HG03558 (cell line): ENCODE data around the gene TAX1BP3.
A peak's percentile ranks its signal among the peaks of the same experiment; 100 is the strongest.

Experiments
- ATAC-seq: cut with Tn5 transposase; IDR thresholded peaks from one replicate; pipeline ENCODE4 v1.9.1; 2021; ENCODE audit warnings: moderate number of reproducible peaks; ENCODE audit not compliant: unreplicated experiment; ENCODE audit errors: extremely low read depth

TAX1BP3 gene

DNA sequence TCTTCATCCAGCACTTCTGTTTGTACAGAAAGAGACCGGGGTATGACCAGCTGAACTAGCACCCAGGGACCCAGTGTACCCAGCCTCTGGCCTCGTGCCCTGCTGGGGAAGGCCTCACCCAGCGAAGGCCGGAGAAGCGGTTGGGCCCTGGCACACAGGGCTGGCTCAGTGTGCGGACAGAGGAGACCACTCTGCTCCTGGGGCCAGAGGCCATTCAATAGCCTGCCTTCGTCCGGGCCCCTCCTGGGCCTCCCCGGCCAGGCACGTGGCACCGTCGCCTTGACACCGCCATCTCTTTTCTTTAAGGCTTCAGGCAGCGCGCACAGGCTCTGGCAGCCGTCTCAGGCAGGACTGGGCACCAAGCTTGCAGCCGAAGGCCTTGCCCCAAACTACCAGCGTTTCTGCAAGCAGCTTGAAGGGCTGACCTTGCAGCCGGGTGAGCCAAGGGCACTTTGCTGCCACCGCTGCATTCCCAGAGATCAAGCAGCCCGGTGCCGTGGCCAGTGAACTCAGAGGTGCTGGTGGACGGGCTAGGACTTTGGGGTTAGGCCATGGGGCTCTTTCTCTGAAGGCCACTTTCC is 8.0 kb downstream of the TAX1BP3 start:
- ATAC-seq = no peak

- no peak for ATAC-seq
These were observed 8.8 kb downstream of the TAX1BP3 start for GRCh38 chr17:3659541-3660111.

GRCh38 chr17:3658784-3659449 is 9.5 kb downstream of the TAX1BP3 start:
- no peak for ATAC-seq

GRCh38 chr17:3657874-3658783 is 10.2 kb downstream of the TAX1BP3 start:
- ATAC-seq = no peak

GRCh38 chr17:3657588-3657869 is 10.8 kb downstream of the TAX1BP3 start:
- no peak for ATAC-seq

- no peak for ATAC-seq
These were observed 11.4 kb downstream of the TAX1BP3 start for GRCh38 chr17:3656755-3657587.

GRCh38 chr17:3656353-3656752 is 12.0 kb downstream of the TAX1BP3 start:
- no peak for ATAC-seq

DNA sequence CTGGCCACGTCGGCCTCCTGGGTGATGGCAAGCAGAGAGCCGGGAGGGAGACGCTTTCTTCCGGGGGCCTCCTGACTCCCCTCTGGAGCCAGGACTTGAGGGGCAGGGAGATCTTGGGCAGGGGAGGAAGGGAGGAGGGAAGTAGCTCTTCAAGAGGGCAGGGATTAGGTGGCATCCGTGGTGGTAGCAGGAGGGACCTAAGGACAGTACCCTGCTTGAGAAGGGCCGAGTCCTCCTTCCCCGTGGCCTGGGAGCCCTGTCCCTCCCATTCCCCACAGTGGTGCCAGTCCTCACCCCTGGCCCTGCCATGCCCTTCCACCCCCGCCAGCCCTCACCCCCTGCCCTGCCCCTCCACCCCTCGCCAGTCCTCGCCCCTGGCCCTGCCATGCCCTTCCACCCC is 12.6 kb downstream of the TAX1BP3 start:
- no peak for ATAC-seq

DNA sequence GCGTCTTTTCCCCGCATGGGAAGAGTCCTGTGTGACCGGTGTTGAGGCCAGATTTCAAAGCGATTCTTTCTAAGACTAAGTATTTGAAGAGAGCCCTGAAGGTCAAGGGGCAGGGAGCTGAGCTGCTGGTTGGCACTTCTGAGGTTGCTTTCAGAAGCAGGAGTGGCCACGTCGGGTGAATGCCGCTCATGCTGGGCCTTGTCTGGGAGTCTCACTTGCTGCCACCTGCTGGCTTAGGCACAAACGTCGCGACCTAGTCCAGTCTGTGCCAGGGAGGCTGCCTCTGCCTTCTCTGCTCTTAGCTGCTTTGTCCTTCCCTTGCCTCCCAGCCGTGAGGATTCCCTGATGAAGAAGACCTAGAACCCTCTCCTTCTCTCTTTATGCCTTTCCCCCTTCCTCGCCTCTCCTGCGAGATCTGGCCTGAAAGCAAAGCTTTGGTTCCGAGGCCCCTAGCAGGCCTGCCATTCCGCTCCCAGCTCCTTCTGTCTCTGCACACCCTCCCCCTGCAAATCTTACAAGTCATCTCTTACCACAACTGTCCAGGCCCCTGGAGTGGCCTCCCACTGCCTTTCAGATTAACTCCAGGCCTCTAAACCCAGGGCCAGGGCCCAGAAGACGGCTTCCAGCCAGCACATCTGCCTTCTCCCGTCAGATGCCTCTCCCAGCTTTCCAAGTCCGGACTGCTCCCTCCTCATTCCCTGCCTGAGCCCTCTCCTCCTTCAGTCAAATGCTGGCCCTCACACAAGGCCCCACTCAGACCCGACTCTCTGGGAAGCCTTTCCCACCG is 20.4 kb downstream of the TAX1BP3 start:
- no peak for ATAC-seq

DNA sequence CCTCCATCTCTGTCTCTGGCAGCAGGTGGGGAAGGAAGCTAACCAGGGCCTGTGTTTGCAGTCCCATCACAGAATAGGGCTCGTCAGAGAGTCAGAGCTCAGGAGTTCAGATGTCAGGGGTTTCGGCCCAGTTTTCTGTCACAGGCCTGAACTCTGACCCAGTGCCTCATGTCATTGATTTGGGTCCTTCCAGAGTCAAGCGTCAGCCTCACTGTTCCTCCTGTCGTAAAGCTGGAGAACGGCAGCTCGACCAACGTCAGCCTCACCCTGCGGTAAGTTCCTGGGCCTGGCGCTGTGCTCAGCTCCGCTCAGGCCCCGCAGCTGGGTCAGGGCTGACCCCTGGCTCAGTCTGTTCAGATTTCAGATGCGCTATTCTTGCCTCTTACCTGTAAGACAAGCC is 21.1 kb downstream of the TAX1BP3 start:
- no peak for ATAC-seq

DNA sequence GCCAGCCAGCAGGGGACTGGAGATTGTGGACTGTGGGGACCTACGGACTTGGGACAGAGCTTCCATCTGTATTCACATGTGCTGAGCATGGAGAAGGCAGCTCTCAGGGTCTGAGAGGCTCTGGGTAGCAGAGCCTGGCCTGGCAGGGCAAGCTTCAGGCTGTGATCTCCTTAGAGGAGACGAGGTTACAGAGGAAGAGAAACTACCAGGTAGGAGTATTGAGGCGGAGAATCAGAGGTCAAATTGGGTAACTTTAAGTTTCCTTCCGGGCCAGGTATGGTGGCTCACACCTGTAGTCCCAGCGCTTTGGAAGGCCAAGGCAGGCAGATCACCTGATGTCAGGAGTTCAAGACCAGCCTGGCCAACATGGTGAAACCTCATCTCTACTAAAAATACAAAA is 23.1 kb downstream of the TAX1BP3 start:
- no peak for ATAC-seq

GRCh38 chr17:3643889-3644349 is 24.5 kb downstream of the TAX1BP3 start:
- ATAC-seq = no peak

- ATAC-seq = no peak
These were observed 26.5 kb downstream of the TAX1BP3 start for GRCh38 chr17:3641717-3642486.

DNA sequence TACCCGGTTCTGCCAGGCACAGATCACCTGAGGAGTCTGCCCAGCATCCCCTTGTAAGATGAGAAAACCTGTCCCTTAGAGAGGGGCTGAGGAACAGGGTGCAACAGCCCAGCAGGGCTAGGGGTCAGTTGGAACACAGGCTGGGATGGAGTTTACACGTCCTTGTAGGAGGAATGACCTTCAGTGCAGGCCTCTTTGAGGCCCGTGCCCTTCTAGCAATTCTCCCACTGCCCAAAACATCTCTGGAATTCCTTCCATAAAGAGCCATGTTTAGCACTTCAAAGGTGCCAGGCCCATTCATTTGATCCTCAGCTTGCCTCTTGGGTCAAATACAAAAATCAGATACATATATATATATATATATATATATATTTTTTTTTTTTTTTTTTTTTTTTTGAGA is 27.4 kb downstream of the TAX1BP3 start:
- no peak for ATAC-seq

DNA sequence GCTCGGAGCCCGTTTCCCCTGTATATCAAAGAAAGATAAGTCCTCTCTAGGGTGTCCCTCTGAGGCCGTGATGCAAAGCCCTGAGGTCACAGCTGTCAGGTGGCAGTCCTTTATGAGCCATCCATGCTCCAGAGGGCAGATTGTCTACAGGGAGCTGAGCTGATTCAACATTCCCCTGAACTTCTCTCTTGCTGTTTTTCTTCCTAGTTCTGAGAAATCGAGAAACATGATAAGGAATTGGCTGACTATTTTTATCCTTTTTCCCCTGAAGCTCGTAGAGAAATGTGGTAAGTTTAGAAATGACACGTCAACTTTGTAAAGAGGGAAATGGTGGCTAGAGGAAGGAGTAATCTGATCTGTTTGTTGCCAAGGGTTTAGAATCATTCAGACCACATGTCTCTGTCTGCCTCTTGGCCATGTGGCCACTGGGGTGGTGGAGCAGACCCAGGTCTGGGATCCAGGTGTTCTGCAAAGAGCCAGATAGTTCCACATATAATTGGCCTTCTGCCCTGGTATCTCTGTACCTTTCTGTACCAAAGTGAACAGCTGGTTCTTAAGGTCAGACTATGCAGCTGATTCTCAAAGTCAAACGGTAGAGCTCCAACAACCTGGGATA is 28.3 kb downstream of the TAX1BP3 start:
- no peak for ATAC-seq

GRCh38 chr17:3636908-3637373 is 31.4 kb downstream of the TAX1BP3 start:
- peak; percentile 1 for ATAC-seq

DNA sequence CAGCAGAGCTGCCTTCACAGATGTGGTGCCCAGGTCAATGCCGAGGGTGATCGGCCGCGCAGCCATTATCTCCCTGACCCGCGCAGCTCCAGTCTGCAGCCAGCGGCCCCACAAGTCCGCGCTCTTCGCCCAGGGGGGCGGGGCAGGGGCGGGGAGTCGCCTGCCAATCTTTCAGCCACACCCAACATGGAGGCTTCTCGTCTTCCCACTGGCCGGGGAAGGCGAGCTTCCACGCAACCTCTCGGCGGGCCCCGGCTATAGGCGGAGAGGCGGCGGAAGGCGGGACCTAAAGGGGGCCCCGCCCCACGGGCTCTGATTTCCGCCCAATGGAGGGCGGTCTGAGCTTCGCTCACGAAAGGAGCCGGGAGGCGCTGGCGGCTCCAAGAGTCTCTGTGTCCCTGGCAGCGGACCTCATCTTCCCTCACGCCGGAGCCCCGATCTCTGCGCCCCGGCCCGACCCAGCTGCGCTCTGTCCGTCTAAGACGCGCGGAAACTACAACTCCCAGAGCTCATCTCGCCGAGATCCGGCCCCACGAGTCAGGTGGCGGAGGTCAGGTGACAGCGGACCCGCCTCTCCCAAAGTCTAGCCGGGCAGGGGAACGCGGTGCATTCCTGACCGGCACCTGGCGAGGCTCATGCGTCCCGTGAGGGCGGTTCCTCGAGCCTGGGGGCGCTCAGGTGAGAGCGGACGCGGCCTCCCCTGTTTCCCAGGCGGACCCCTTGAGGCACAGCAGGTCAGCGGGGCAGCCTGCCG is 32.0 kb downstream of the TAX1BP3 start, which contains the start of the genes CTNS and SHPK:
TSS of gene CTNS (plus strand) at position 607 of the 754 bp plus-strand sequence. CDS start 3,447 bp downstream, outside the sequence.
TSS of gene SHPK (minus strand) at position 97 of the 754 bp plus-strand sequence. CDS start at position 66, 31 bp downstream.
- ATAC-seq = peak; percentile 74
